Measurements from ENCODE around the gene CCL27.
A peak's percentile ranks its signal among the peaks of the same experiment; 100 is the strongest.
"Not testable (repeated sequence)": the region's sequence is repeated elsewhere in the genome, so short reads cannot be mapped to it uniquely, and the experiment has no call there.

The CCL27 gene

GRCh38 chr9:34644766-34645314, 17.6 kb downstream of the CCL27 start:
- H2BK15ac ChIP-seq (ENCODE audit: low read length), result no peak overlapping the region
- no peak overlapping the region for H3K9ac ChIP-seq (ENCODE audit: low read depth, low read length, poor library complexity)
- peaks cover 19% of the 10 kb centered on the region in 2 donors for H3K36me3 ChIP-seq (replicated peaks in 1 of 2; ENCODE audit: control insufficient read depth in 2 of 2, insufficient read depth in 2 of 2, low read length in 2 of 2)
- H3K9me3 ChIP-seq (replicated peaks in 1 of 2; ENCODE audit: control insufficient read depth in 2 of 2, insufficient read depth in 1 of 2, low read depth in 1 of 2, low read length in 2 of 2), result peaks cover 0 to 2% of the 10 kb centered on the region in 2 donors
- no peak for DNase-seq (ENCODE audit: low spot score)
- no peak overlapping the region for H3K4me3 ChIP-seq (ENCODE audit: low read length in 2 of 2)
- no peak overlapping the region for H3K23ac ChIP-seq (ENCODE audit: low read depth, low read length, poor library complexity)
- H3K4me1 ChIP-seq (ENCODE audit: control insufficient read depth in 2 of 2, insufficient read depth in 1 of 2, low read depth in 1 of 2, low read length in 2 of 2), result peaks cover 12 to 16% of the 10 kb centered on the region in 2 donors
- no peak overlapping the region for H3K4ac ChIP-seq (ENCODE audit: low read length)
- no peak overlapping the region for H3K27ac ChIP-seq (replicated peaks; ENCODE audit: low read length)
- H4K8ac ChIP-seq (ENCODE audit: low read depth, low read length), result no peak overlapping the region
- H3K27me3 ChIP-seq (ENCODE audit: control insufficient read depth in 3 of 3, insufficient read depth in 3 of 3, low read depth in 1 of 3, low read length in 3 of 3), result no peaks in the 10 kb centered on the region
- no peak overlapping the region for H2AK5ac ChIP-seq (ENCODE audit: low read depth, low read length)
- H2BK120ac ChIP-seq (ENCODE audit: low read depth, low read length), result no peak overlapping the region
- H2BK12ac ChIP-seq (ENCODE audit: low read length), result no peak overlapping the region
- no peak overlapping the region for H4K91ac ChIP-seq (ENCODE audit: low read depth, low read length, poor library complexity)
- no peak overlapping the region for H2AFZ ChIP-seq (ENCODE audit: low read length)
- no peak overlapping the region for H2BK5ac ChIP-seq (ENCODE audit: low read length)
- H3K79me1 ChIP-seq (ENCODE audit: low read depth, low read length), result no peaks in the 10 kb centered on the region
- H3K4me2 ChIP-seq (ENCODE audit: insufficient read depth, low read length, poor library complexity, severe bottlenecking), result no peak overlapping the region
- no peak overlapping the region for H3K14ac ChIP-seq (ENCODE audit: low read length)
- H3K18ac ChIP-seq (ENCODE audit: low read length), result no peak overlapping the region

DNA sequence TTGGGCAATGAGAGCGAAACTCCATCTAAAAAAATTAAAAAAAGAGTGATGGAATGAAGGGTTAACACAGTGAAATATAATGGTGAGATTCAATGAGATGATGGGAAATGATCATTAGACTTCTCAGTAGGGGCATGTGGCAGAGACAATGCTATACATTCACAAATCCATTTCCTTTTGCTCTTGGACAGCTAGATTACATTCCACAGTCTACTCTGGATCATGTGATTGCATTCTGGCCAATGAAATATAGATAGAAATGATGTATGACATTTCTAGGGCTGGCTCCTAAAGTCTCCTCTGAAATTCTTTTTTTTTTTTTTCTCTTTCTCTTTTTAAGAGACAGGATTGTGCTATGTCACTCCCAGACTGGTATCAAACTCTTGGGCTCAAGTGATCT, 19.8 kb downstream of the CCL27 start:
- H3K79me1 ChIP-seq (ENCODE audit: low read depth, low read length), result no peaks in the 10 kb centered on the region
- no CpG with 5 or more reads among the region's 1 CpG for WGBS, 2 donors (ENCODE audit: extremely low coverage in 2 of 2, insufficient read length in 2 of 2, insufficient replicate concordance in 1 of 2)
- peaks cover 0 to 2% of the 10 kb centered on the region in 2 donors for H3K9me3 ChIP-seq (replicated peaks in 1 of 2; ENCODE audit: control insufficient read depth in 2 of 2, insufficient read depth in 1 of 2, low read depth in 1 of 2, low read length in 2 of 2)
- no peak overlapping the region for H3K4me3 ChIP-seq (ENCODE audit: low read length in 2 of 2)
- H2AK5ac ChIP-seq (ENCODE audit: low read depth, low read length), result no peak overlapping the region
- H2BK120ac ChIP-seq (ENCODE audit: low read depth, low read length), result no peak overlapping the region
- H3K23ac ChIP-seq (ENCODE audit: low read depth, low read length, poor library complexity), result no peak overlapping the region
- no peak for DNase-seq (ENCODE audit: low spot score)
- H4K8ac ChIP-seq (ENCODE audit: low read depth, low read length), result no peak overlapping the region
- H3K36me3 ChIP-seq (replicated peaks in 1 of 2; ENCODE audit: control insufficient read depth in 2 of 2, insufficient read depth in 2 of 2, low read length in 2 of 2), result no peaks in the 10 kb centered on the region
- H4K91ac ChIP-seq (ENCODE audit: low read depth, low read length, poor library complexity), result no peak overlapping the region
- H3K14ac ChIP-seq (ENCODE audit: low read length), result no peak overlapping the region
- no peak overlapping the region for H2BK5ac ChIP-seq (ENCODE audit: low read length)
- peaks cover 12 to 17% of the 10 kb centered on the region in 2 donors for H3K4me1 ChIP-seq (ENCODE audit: control insufficient read depth in 2 of 2, insufficient read depth in 1 of 2, low read depth in 1 of 2, low read length in 2 of 2)
- no peaks in the 10 kb centered on the region for H3K27me3 ChIP-seq (ENCODE audit: control insufficient read depth in 3 of 3, insufficient read depth in 3 of 3, low read depth in 1 of 3, low read length in 3 of 3)
- H3K9ac ChIP-seq (ENCODE audit: low read depth, low read length, poor library complexity), result no peak overlapping the region
- H2BK15ac ChIP-seq (ENCODE audit: low read length), result no peak overlapping the region
- H3K27ac ChIP-seq (replicated peaks; ENCODE audit: low read length), result no peak overlapping the region
- no peak overlapping the region for H2AFZ ChIP-seq (ENCODE audit: low read length)
- no peak overlapping the region for H3K4me2 ChIP-seq (ENCODE audit: insufficient read depth, low read length, poor library complexity, severe bottlenecking)
- H2BK12ac ChIP-seq (ENCODE audit: low read length), result no peak overlapping the region
- no peak overlapping the region for H3K18ac ChIP-seq (ENCODE audit: low read length)
- no peak overlapping the region for H3K4ac ChIP-seq (ENCODE audit: low read length)

GRCh38 chr9:34639322-34639721, 23.1 kb downstream of the CCL27 start:
- DNase-seq (ENCODE audit: low spot score); H3K9ac ChIP-seq (ENCODE audit: low read depth, low read length, poor library complexity); H4K91ac ChIP-seq (ENCODE audit: low read depth, low read length, poor library complexity); H3K14ac ChIP-seq (ENCODE audit: low read length); H3K18ac ChIP-seq (ENCODE audit: low read length); H3K27ac ChIP-seq (replicated peaks; ENCODE audit: low read length); H2BK120ac ChIP-seq (ENCODE audit: low read depth, low read length); H3K9me3 ChIP-seq (replicated peaks in 1 of 2; ENCODE audit: control insufficient read depth in 2 of 2, insufficient read depth in 1 of 2, low read depth in 1 of 2, low read length in 2 of 2); H2AK5ac ChIP-seq (ENCODE audit: low read depth, low read length); H3K4me2 ChIP-seq (ENCODE audit: insufficient read depth, low read length, poor library complexity, severe bottlenecking); H2BK15ac ChIP-seq (ENCODE audit: low read length); H3K23ac ChIP-seq (ENCODE audit: low read depth, low read length, poor library complexity); H2BK5ac ChIP-seq (ENCODE audit: low read length); H2AFZ ChIP-seq (ENCODE audit: low read length); H2BK12ac ChIP-seq (ENCODE audit: low read length); H3K4me3 ChIP-seq (ENCODE audit: low read length in 2 of 2); H3K27me3 ChIP-seq (ENCODE audit: control insufficient read depth in 3 of 3, insufficient read depth in 3 of 3, low read depth in 1 of 3, low read length in 3 of 3); H3K4ac ChIP-seq (ENCODE audit: low read length); H4K8ac ChIP-seq (ENCODE audit: low read depth, low read length): not testable (repeated sequence)
- Histone ChIP-seq H3K4me1 (ENCODE audit: control insufficient read depth in 2 of 2, insufficient read depth in 1 of 2, low read depth in 1 of 2, low read length in 2 of 2) (peaks cover 8 to 15% of the 10 kb centered on the region in 2 donors), H3K79me1 (ENCODE audit: low read depth, low read length) (peaks cover 11% of the 10 kb centered on the region), H3K36me3 (replicated peaks in 1 of 2; ENCODE audit: control insufficient read depth in 2 of 2, insufficient read depth in 2 of 2, low read length in 2 of 2) (peaks cover 7 to 15% of the 10 kb centered on the region in 2 donors)
- WGBS, 2 donors (ENCODE audit: extremely low coverage in 2 of 2, insufficient read length in 2 of 2, insufficient replicate concordance in 1 of 2), result no CpG with 5 or more reads among the region's 8 CpGs

DNA sequence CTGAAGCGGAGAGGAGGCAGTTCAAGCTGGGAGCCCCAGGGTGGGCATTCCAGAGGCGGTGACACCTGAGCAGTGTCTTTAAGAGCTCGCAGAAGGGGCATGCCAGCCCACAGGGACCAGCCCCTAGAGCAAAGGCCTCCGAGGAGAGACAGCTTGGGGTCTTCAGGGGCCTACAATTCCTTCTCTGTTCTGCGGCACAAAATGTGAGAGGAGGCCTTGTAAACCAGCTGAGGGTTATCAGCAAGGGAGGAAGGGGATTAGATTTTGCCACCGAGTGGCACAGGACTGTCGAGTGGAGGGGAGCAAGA, 24.4 kb downstream of the CCL27 start:
- Histone ChIP-seq H4K8ac (ENCODE audit: low read depth, low read length) (no peak overlapping the region), H3K9ac (ENCODE audit: low read depth, low read length, poor library complexity) (no peak overlapping the region), H3K27ac (replicated peaks; ENCODE audit: low read length) (no peak overlapping the region), H3K4me2 (ENCODE audit: insufficient read depth, low read length, poor library complexity, severe bottlenecking) (peak overlapping the region; percentile 23), H2AFZ (ENCODE audit: low read length) (peak overlapping the region; percentile 100), H2BK15ac (ENCODE audit: low read length) (no peak overlapping the region), H3K36me3 (replicated peaks in 1 of 2; ENCODE audit: control insufficient read depth in 2 of 2, insufficient read depth in 2 of 2, low read length in 2 of 2) (peaks cover 7 to 15% of the 10 kb centered on the region in 2 donors), H2BK120ac (ENCODE audit: low read depth, low read length) (no peak overlapping the region), H4K91ac (ENCODE audit: low read depth, low read length, poor library complexity) (peak overlapping the region; percentile 76), H2AK5ac (ENCODE audit: low read depth, low read length) (no peak overlapping the region), H3K79me1 (ENCODE audit: low read depth, low read length) (peaks cover 11% of the 10 kb centered on the region), H3K4ac (ENCODE audit: low read length) (no peak overlapping the region), H3K23ac (ENCODE audit: low read depth, low read length, poor library complexity) (peak overlapping the region; percentile 97), H3K4me3 (ENCODE audit: low read length in 2 of 2) (peak overlapping the region; percentile 67 to 90), H2BK5ac (ENCODE audit: low read length) (peak overlapping the region; percentile 62), H3K9me3 (replicated peaks in 1 of 2; ENCODE audit: control insufficient read depth in 2 of 2, insufficient read depth in 1 of 2, low read depth in 1 of 2, low read length in 2 of 2) (no peaks in the 10 kb centered on the region), H3K27me3 (ENCODE audit: control insufficient read depth in 3 of 3, insufficient read depth in 3 of 3, low read depth in 1 of 3, low read length in 3 of 3) (no peaks in the 10 kb centered on the region), H3K14ac (ENCODE audit: low read length) (no peak overlapping the region), H2BK12ac (ENCODE audit: low read length) (no peak overlapping the region), H3K4me1 (ENCODE audit: control insufficient read depth in 2 of 2, insufficient read depth in 1 of 2, low read depth in 1 of 2, low read length in 2 of 2) (peaks cover 8 to 20% of the 10 kb centered on the region in 2 donors), H3K18ac (ENCODE audit: low read length) (no peak overlapping the region)
- DNase-seq (ENCODE audit: low spot score), result no peak
- whole genome bisulfite sequencing, 2 donors (ENCODE audit: extremely low coverage in 2 of 2, insufficient read length in 2 of 2, insufficient replicate concordance in 1 of 2), result no CpG with 5 or more reads among the region's 7 CpGs
